Ovary (tissue), 3 donors: ENCODE data around the gene MACIR.

Experiments
- POLR2A ChIP-seq: fragments of 450-650 bp; IDR thresholded peaks from one replicate; pipeline ENCODE4 v1.6.1; 2017; ENCODE audit warnings: antibody characterized with exemption, mild to moderate bottlenecking, moderate library complexity
- TF ChIP-seq, protein P1 (sequence below), 3 donors: fragments of 450-650 bp in 2 of 3; fragments of 200-600 bp in 1 of 3; IDR thresholded peaks; one replicate each; pipeline versions ENCODE4 v1.5.1 to v1.8.0; 2016 to 2022; ENCODE audit warnings: antibody characterized with exemption in 3 of 3, mild to moderate bottlenecking in 1 of 3
- donor health status: DM: no; HTN: no; CAD: no.

DNA sequence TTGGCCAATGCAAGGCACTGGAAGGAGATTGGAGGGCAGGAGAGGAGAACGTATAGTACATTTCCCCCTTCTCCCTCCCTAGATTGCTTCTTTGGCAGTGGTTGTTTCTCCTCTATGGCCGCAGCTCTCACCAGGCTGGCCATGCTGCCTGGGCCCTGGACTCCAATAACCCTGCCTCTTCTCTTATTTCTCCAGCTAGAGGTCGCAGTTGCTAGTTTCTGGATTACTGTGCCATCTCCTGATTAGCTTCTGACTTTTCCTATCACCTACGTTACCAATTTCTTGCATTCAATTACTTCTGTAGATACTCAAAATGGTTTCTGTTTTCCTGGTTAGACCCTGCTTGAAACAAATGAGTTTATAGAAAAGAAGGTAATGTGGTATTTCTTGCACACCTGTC lies 2.4 kb upstream of the MACIR start:
- TF ChIP-seq POLR2A: no peak
- TF ChIP-seq, protein P1, sequence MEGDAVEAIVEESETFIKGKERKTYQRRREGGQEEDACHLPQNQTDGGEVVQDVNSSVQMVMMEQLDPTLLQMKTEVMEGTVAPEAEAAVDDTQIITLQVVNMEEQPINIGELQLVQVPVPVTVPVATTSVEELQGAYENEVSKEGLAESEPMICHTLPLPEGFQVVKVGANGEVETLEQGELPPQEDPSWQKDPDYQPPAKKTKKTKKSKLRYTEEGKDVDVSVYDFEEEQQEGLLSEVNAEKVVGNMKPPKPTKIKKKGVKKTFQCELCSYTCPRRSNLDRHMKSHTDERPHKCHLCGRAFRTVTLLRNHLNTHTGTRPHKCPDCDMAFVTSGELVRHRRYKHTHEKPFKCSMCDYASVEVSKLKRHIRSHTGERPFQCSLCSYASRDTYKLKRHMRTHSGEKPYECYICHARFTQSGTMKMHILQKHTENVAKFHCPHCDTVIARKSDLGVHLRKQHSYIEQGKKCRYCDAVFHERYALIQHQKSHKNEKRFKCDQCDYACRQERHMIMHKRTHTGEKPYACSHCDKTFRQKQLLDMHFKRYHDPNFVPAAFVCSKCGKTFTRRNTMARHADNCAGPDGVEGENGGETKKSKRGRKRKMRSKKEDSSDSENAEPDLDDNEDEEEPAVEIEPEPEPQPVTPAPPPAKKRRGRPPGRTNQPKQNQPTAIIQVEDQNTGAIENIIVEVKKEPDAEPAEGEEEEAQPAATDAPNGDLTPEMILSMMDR (IDR thresholded peaks at IDR 0.05): no peak
